Measurements from ENCODE around the gene CYP19A1. TPM values are rescaled to one million over a fixed set of nuclear protein-coding genes. Genes with fewer than 3 reads are reported as not detected.

Gene CYP19A1
- total and polyA plus RNA-seq, 2 of the 8 experiments (the other 6 are each of a cell fraction or from before 2014, with no cell fraction given) = not detected

GRCh38 chr15:51224428-51224827, 114.0 kb downstream of the CYP19A1 start:
- H3K18ac ChIP-seq (ENCODE audit: extremely low read depth, low read length) = no peak overlapping the region
- no peaks in the 10 kb centered on the region; the same call in 1 of the 2 replicates for H3K23me2 ChIP-seq (ENCODE audit: low read depth, low read length)
- H3K79me2 ChIP-seq (ENCODE audit: control insufficient read depth in 1 of 2, insufficient read depth in 2 of 2, low read length in 2 of 2) = no peaks in the 10 kb centered on the region
- POLR2A ChIA-PET (ENCODE audit: partially characterized antibody) = no interaction called here
- H2AK5ac ChIP-seq (ENCODE audit: low read depth, low read length) = no peak overlapping the region
- H3K27me3 ChIP-seq (replicated peaks in 1 of 4; ENCODE audit: control insufficient read depth in 3 of 4, extremely low read depth in 1 of 4, insufficient read depth in 3 of 4, low read length in 3 of 4) = no peaks in the 10 kb centered on the region
- DNase-seq (ENCODE audit: low read depth in 1 of 2, low spot score in 2 of 2) = no peak
- no peaks in the 10 kb centered on the region for H4K20me1 ChIP-seq (replicated peaks in 1 of 2; ENCODE audit: control insufficient read depth in 1 of 2, insufficient read depth in 2 of 2, low read length in 2 of 2)
- H3K79me1 ChIP-seq (ENCODE audit: low read depth, low read length) = no peaks in the 10 kb centered on the region
- H4K8ac ChIP-seq (ENCODE audit: extremely low read depth, insufficient read depth, low read length) = no peak overlapping the region
- H3K9ac ChIP-seq (replicated peaks in 1 of 4; ENCODE audit: extremely low read depth in 1 of 4, low read depth in 3 of 4, low read length in 3 of 4) = no peak overlapping the region
- no peak overlapping the region for H2BK5ac ChIP-seq (ENCODE audit: low read depth, low read length)
- H3K4me3 ChIP-seq (ENCODE audit: extremely low read depth in 1 of 4, insufficient read depth in 2 of 4, low read depth in 3 of 4, low read length in 4 of 4) = no peak overlapping the region
- TF ChIP-seq USF2 (IDR thresholded peaks at IDR 0.05; ENCODE audit: low read length) = no peak
- no peak for TF ChIP-seq RBBP5 (IDR thresholded peaks at IDR 0.05; ENCODE audit: borderline replicate concordance, low read depth, low read length)
- no peak for TF ChIP-seq CBX8 (IDR thresholded peaks at IDR 0.05; ENCODE audit: borderline replicate concordance, low read depth, low read length)
- TF ChIP-seq POLR2A (IDR thresholded peaks at IDR 0.05; ENCODE audit: control extremely low read depth in 1 of 2, low read depth in 2 of 2, low read length in 2 of 2) = no peak
- no peak for TF ChIP-seq ATF2 (IDR thresholded peaks at IDR 0.05; ENCODE audit: low read length)
- TF ChIP-seq HDAC6 (IDR thresholded peaks at IDR 0.05; ENCODE audit: low read depth, low read length) = no peak
- no peak overlapping the region for H4K91ac ChIP-seq (replicated peaks; ENCODE audit: insufficient read length, low read length)
- no peak overlapping the region for H2AFZ ChIP-seq (ENCODE audit: low read length)
- no peak overlapping the region for H3K23ac ChIP-seq (ENCODE audit: insufficient read length)
- no peak overlapping the region for H3K4me2 ChIP-seq (ENCODE audit: insufficient read depth in 1 of 2, low read depth in 2 of 2, low read length in 2 of 2)
- CTCF ChIA-PET (ENCODE audit: partially characterized antibody) = interaction anchor here (0.7 to 1.1 kb wide), 4 partner anchors 19 to 156 kb away, joined by 3 read pairs; no protein-coding TSS in a partner anchor
- H3K4ac ChIP-seq (replicated peaks; ENCODE audit: insufficient read length, low read depth, low read length) = no peak overlapping the region
- H3K9me3 ChIP-seq (ENCODE audit: insufficient read depth in 2 of 2, low read depth in 1 of 2, low read length in 1 of 2) = no peaks in the 10 kb centered on the region
- H2BK120ac ChIP-seq (replicated peaks; ENCODE audit: low read depth, low read length) = no peak overlapping the region
- H3K56ac ChIP-seq (replicated peaks; ENCODE audit: insufficient read length, low read depth, low read length) = no peak overlapping the region
- no peak overlapping the region for H2BK12ac ChIP-seq (ENCODE audit: low read depth, low read length)
- H4K5ac ChIP-seq (ENCODE audit: insufficient read length, low read depth, low read length) = no peak overlapping the region
- no peak overlapping the region for H3K14ac ChIP-seq (ENCODE audit: insufficient read length)
- no peak overlapping the region for H3K27ac ChIP-seq (ENCODE audit: low read depth, low read length)
- no peak overlapping the region for H2BK15ac ChIP-seq (ENCODE audit: low read length)
- peaks cover 0 to 4% (median 1%) of the 10 kb centered on the region in 4 experiments; a peak in 2 of 7 replicates for H3K4me1 ChIP-seq (replicated peaks in 1 of 4; ENCODE audit: control insufficient read depth in 3 of 4, insufficient read depth in 4 of 4, low read length in 3 of 4)
- no peaks in the 10 kb centered on the region for H3K36me3 ChIP-seq (ENCODE audit: control insufficient read depth in 2 of 4, insufficient read depth in 4 of 4, low read length in 3 of 4)
- no peak for FAIRE-seq
- no peak overlapping the region for H2BK20ac ChIP-seq (ENCODE audit: low read length)
